ENCODE data around the gene C1orf105.

The C1orf105 gene

GRCh38 chr1:172450524-172450885, 30.0 kb downstream of the C1orf105 start:
- peak overlapping the region in 6 of 21 experiments; percentile 14 to 75 (median 33) for H3K27ac ChIP-seq
- no peak overlapping the region for H3K4me3 ChIP-seq

GRCh38 chr1:172451002-172451443, 30.5 kb downstream of the C1orf105 start:
- H3K4me3 ChIP-seq = no peak overlapping the region
- peak overlapping the region in 2 of 21 experiments; percentile 18 to 75 for H3K27ac ChIP-seq

GRCh38 chr1:172452536-172453152, 32.2 kb downstream of the C1orf105 start:
- H3K27ac ChIP-seq = no peak overlapping the region
- H3K4me3 ChIP-seq = no peak overlapping the region

GRCh38 chr1:172453153-172453545, 32.7 kb downstream of the C1orf105 start:
- Histone ChIP-seq H3K27ac (no peak overlapping the region), H3K4me3 (no peak overlapping the region)

- Histone ChIP-seq H3K4me3 (no peak overlapping the region), H3K27ac (no peak overlapping the region)
Observed at GRCh38 chr1:172453607-172454006, 33.1 kb downstream of the C1orf105 start.

- no peak overlapping the region for H3K27ac ChIP-seq
- no peak overlapping the region for H3K4me3 ChIP-seq
Observed at GRCh38 chr1:172455451-172455850, 35.0 kb downstream of the C1orf105 start.

GRCh38 chr1:172456344-172456769, 35.9 kb downstream of the C1orf105 start:
- Histone ChIP-seq H3K27ac (no peak overlapping the region), H3K4me3 (no peak overlapping the region)

- no peak overlapping the region for H3K4me3 ChIP-seq
- H3K27ac ChIP-seq = no peak overlapping the region
Observed at GRCh38 chr1:172457479-172458130, 37.1 kb downstream of the C1orf105 start.

GRCh38 chr1:172460177-172460576, 39.7 kb downstream of the C1orf105 start:
- no peak overlapping the region for H3K27ac ChIP-seq
- no peak overlapping the region for H3K4me3 ChIP-seq

- Histone ChIP-seq H3K27ac (no peak overlapping the region), H3K4me3 (no peak overlapping the region)
Observed at GRCh38 chr1:172460887-172461315, 40.4 kb downstream of the C1orf105 start.

GRCh38 chr1:172465617-172466016, 45.1 kb downstream of the C1orf105 start:
- no peak overlapping the region for H3K4me3 ChIP-seq
- H3K27ac ChIP-seq = no peak overlapping the region

GRCh38 chr1:172466795-172467407, 46.4 kb downstream of the C1orf105 start:
- no peak overlapping the region for H3K27ac ChIP-seq
- no peak overlapping the region for H3K4me3 ChIP-seq

- no peak overlapping the region for H3K27ac ChIP-seq
- H3K4me3 ChIP-seq = no peak overlapping the region
Observed at GRCh38 chr1:172467446-172467845, 47.0 kb downstream of the C1orf105 start.

GRCh38 chr1:172468296-172468695, 47.8 kb downstream of the C1orf105 start:
- H3K27ac ChIP-seq = no peak overlapping the region
- no peak overlapping the region for H3K4me3 ChIP-seq

GRCh38 chr1:172469717-172470116, 49.2 kb downstream of the C1orf105 start:
- H3K27ac ChIP-seq = no peak overlapping the region
- no peak overlapping the region for H3K4me3 ChIP-seq

GRCh38 chr1:172470149-172470548, 49.7 kb downstream of the C1orf105 start:
- Histone ChIP-seq H3K4me3 (no peak overlapping the region), H3K27ac (no peak overlapping the region)

GRCh38 chr1:172471666-172472065, 51.2 kb downstream of the C1orf105 start:
- no peak overlapping the region for H3K4me3 ChIP-seq

GRCh38 chr1:172472495-172472894, 52.0 kb downstream of the C1orf105 start:
- no peak overlapping the region for H3K27ac ChIP-seq
- H3K4me3 ChIP-seq = no peak overlapping the region

More at GRCh38 chr1:172471666-172472065, 51.2 kb downstream of the C1orf105 start:
- no peak overlapping the region for H3K27ac ChIP-seq

- Histone ChIP-seq H3K4me3 (no peak overlapping the region), H3K27ac (no peak overlapping the region)
Observed at GRCh38 chr1:172473302-172473701, 52.8 kb downstream of the C1orf105 start.

- Histone ChIP-seq H3K27ac (no peak overlapping the region), H3K4me3 (no peak overlapping the region)
Observed at GRCh38 chr1:172473842-172474241, 53.4 kb downstream of the C1orf105 start.

- H3K27ac ChIP-seq = peak overlapping the region in 11 of 21 experiments; percentile 28 to 74 (median 57)
Observed at GRCh38 chr1:172476218-172476811, 55.8 kb downstream of the C1orf105 start.

More at GRCh38 chr1:172476218-172476811, 55.8 kb downstream of the C1orf105 start:
- no peak overlapping the region for H3K4me3 ChIP-seq

Measured in skin epidermis (tissue), 12 donors.